NK-92 treated with Interleukin-12 subunit alpha and Interleukin-12 subunit beta, amount 100 ng/mL, for 24 hours (cell line): ENCODE measurements around the gene NAT8L.

Source experiments
- DNase-seq: peaks from one replicate; lab custom pipeline; 2025; lab: John Stamatoyannopoulos, UW

NAT8L gene

GRCh38 chr4:2064276-2064991, 5.3 kb downstream of the NAT8L start:
- DNase-seq = no peak

- no peak for DNase-seq
These were observed 6.2 kb downstream of the NAT8L start for GRCh38 chr4:2065106-2065930.

GRCh38 chr4:2066011-2066551, 7.0 kb downstream of the NAT8L start:
- DNase-seq = no peak

DNA sequence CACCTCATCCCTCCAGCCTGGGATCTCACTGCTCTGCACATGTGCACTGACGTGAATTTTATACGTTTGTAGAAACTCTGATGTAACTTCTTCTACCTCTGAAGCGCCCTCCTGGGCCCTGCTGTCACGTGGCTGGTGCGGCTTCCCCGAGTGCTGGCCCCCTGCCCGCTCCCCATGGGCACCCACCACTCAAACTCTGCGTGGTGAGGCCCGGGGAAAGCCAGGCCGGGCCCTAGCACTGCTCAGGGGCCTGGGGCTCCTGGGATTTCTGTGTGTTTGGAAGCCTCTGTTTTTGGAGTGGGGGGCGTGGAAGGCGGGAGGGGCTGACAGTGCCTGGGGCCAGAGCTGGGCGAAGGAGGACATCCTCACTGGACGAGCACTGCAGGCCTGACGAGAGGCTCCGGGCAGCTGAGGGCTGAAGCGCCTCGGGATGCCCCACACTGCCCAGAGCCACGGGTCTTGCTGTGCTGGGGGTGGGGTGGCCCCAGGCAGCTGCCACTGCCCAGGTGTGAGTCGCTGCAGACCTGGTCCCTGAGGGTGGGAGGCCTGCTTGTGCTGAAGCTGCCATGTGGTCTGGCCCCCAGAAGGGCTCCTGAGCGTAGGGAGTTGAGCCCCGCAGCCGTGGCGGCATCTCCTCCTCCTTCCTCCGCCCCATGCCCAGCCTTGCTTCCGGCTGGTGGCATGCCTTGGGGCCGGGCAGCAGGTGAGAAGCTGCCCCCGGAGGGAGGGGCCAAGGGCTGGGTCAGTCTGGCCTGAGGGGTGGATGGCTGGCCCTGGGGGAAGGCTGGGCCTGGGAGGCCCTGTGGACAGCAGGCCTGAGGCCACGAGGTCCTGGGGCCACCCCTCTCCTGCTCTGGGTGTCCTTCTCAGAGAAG, 7.7 kb downstream of the NAT8L start:
- DNase-seq = no peak

- DNase-seq = no peak
These were observed 8.5 kb downstream of the NAT8L start for GRCh38 chr4:2067446-2068197.

DNA sequence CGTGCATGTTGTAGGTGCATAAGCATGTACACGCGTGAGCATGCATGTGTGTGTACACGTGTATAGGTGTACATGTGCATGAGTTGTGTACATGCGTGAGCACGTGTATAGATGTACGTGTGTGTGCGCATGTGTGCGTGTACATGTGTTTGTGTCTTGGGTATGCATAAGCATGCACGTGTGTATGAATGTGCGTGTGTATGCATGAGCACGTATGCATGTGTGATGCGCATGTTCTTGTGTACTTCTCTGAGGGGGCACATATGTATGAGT, 9.0 kb downstream of the NAT8L start:
- no peak for DNase-seq

DNA sequence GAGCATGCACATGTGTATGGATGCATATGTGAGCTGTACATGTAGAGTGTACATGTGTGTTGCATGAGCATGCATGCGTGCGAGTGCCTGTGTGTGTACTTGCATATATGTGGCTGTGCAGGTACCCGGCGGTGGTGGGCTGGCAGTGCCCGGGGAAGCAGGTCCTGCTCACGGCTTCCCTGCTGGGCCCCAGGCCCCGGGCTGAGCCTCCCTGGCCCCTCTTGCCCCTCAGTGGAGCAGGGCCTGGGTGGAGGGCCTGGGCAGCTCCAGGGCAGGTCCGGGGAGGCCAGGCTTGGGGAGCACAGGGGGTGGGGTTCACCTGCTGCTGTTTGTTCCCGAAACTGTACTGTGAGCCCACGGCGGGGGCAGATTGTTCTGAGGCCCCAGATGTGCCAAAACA, 9.4 kb downstream of the NAT8L start:
- DNase-seq = no peak

- no peak for DNase-seq
These were observed 10.2 kb downstream of the NAT8L start for GRCh38 chr4:2069161-2069971.

DNA sequence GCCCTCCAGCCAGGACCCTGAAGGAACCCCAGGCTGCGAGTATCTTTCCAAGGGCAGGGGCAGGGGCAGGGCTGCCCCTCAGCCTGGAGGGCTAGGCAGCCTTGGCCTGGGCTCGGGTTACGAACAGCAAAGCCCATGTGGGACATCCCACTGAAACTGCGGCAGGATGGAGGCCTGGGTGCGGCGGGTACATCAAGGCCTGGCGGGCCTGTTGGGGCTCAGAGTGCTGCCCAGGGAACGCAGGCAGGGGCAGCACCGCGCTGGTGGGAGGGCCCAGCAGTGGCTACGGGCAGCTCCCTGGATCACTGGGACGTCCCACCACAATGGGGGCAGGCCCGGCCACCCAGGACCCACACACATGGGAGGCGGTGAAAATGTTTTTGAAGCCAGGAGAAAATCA, 10.9 kb downstream of the NAT8L start:
- DNase-seq = no peak

GRCh38 chr4:2070421-2071251, 11.5 kb downstream of the NAT8L start:
- DNase-seq = no peak

DNA sequence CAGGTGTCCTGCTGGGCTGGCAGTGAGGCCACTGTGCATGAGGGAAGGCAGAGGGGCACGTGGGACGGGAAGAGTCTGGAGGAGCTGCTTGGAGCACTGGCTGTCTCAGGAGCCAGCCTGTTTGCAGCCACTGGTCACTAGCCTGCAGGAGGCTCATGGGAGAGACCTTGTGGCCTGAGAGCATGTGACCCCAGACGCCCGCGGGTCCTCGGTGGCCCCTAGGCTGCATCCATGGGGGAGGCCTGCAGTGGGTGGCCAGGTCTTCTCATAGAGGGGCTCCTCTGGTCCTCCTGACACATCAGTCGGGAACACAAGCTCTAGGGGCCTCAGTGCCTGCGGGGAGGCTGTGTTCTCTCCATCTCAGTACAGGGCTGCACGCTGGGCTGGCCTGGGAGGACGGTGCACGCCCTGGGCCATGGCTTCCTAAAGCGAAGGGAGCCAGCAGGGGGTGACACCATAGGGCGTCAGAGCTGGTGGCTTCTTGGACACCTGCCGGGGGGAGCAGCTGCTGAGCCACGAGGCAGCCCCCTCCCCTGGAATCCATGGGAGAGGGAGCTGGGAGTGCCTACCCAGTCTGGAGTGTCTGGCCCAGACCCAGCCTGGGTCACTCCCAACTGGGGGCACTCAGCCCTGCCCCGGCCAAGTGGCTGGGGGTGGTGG, 12.3 kb downstream of the NAT8L start:
- no peak for DNase-seq

DNA sequence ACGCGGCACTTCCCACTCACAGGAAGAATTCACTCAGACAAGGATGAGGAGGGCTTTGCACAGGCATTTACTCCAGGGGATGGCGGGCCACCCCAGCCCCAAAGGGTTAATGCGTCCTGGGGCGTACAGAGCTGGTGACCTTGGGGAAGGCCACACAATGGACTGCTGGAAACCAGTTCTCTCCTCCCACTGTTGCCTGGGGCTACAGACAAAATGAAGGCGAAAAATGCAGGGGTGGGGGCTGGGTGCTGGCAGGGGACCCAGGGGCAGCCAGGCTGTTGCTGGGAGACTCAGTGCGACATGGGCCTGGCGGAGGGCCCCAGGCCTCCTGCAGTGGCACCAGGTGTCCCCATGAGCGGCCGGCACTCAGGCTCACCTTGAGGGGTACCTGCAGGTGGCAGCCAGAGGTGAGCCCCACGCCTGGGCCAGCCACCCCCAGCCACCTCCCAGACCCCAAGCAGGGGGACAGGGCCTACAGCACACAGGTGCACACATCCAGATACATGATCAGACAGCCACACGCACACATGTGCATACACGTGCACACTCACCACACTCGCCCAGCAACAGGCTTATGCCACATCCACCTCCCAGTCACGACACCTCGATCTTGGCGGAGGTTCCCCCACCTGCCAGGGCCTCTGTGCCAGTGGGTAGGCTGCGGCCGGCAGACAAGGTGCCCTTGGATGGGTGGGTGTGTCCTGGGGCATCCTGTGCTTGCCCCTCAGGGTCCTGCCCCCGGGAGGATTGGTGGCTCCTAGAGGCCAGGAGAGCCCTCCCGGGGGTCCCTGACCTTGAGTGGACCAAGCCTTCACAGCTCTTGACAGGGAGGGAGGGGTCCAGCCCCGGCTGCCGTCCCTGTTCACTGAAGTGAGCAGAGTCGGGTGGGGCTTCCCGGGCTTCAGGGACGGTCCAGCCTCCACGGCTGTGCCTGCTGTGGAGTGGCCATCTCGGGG, 13.1 kb downstream of the NAT8L start:
- no peak for DNase-seq

DNA sequence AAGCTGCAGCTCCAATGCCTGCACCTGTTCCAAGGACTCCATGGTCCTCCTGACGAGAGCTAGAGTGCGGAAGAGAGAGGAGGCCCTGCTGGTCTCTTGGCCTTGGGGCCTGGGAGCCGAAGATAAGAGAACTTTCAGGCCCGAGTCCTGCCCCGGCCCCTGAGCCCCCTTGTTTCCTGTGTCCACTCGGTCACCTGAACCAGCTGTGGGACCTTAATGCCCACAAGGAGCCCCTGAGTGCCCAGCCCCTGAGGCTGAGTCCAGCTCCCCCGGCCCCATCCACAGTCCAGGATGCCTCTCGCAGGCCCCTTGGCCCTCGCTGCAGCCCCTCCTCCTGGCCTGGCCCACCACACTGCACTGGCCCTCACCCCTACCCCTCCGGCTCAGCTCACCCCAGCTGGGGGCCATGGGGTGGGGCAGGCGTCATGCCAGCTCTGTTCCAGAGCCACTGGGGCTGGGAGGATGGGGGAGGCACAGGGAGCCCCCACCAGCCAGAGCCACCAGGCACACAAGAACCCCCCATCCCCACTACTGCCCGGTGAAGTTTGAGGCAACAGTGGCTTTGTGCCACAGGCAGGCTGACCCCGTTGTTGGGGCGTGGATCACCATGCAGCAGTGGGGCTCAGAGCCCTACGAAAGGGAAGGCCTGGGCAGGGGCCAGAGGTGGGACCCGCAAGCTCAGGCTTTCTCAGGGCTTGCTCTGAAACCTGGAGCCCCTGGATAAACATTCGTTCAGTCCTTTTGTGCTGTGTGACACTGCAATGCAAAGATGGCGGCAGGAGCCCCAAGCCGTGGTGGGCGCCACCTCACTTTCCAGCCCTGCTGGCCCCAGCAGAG, 14.1 kb downstream of the NAT8L start:
- no peak for DNase-seq

- no peak for DNase-seq
These were observed 14.8 kb downstream of the NAT8L start for GRCh38 chr4:2073808-2074481.

DNA sequence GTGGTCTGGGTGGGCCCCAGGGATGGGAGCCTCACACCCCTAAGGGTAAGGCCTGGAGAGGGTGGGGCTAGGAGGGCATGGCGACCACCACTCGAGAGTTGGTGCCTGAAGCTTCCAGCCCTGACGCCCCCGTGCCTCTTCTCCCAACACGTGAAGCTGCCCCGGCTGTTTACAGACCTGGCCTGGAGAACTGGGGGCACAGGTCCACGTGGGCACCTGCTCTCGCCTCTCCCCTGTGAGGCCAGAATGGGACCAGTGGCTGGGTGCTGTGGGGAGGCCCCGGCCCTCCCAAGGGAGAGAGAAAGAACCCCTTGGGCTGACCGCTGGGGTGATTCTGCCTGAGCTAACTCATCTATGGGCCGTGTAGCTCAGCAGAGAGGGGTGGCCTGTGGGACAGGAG, 15.5 kb downstream of the NAT8L start:
- no peak for DNase-seq

DNA sequence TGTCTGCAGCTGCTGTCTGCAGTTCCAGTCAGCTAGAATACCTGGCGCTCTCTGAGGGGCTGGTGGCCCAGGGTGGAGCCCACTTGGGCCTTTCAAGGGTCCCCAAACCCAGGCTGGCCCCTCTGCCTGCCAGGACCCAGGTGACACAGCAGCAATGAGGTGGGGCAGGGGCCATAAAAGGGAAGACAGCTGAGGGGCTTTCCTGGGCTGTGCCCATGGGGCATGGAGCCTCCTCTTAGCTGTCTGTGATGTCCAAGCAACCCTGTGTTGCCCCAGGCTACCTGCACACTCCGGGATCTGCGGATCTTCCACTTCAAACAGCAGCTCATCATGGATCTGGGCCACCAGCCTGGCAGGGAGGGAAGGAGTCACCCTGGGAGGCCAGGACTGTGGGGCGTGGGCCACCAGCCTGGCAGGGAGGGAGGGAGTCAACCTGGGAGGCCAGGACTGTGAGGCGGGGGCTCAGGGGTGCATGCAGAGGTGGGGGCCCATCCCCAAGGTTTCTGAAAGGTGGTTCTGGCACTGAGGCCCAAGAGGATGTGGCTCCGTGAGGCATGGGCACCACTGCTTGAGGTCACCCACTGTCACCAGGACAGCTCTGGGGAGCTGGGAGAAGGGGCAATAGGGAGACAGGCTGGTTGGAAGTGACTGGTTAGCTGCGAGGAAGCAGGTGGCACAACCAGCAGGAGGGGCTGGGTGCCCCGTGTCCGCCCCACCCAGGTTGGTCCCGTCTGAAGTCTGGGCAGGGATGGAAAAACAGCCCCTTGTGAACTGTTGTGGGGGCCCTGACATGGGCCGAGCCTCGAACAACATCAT, 16.3 kb downstream of the NAT8L start:
- DNase-seq = no peak
